Panc1 (cell line): ENCODE measurements around the gene CELF2.

Source experiments
- CTCF ChIP-seq: fragments of 450-650 bp; IDR thresholded peaks from 2 replicates; pipeline ENCODE4 v1.5.1; 2017; ENCODE audit warnings: mild to moderate bottlenecking
- POLR2AphosphoS5 ChIP-seq: IDR thresholded peaks from 2 replicates; pipeline ENCODE4 v1.6.1; 2012; ENCODE audit warnings: mild to moderate bottlenecking, low read depth, low read length, moderate library complexity
- REST ChIP-seq, 2 experiments: IDR thresholded peaks; 2 replicates each; pipeline ENCODE4 v1.6.1; 2011 to 2012; ENCODE audit warnings: low read depth in 2 of 2, control low read depth in 1 of 2, low read length in 1 of 2, mild to moderate bottlenecking in 1 of 2, moderate library complexity in 1 of 2; ENCODE audit not compliant: insufficient read depth in 1 of 2
- SIN3A ChIP-seq: IDR thresholded peaks from 2 replicates; pipeline ENCODE4 v1.6.1; 2012; ENCODE audit warnings: low read depth, mild to moderate bottlenecking, low read length, moderate library complexity, borderline replicate concordance; ENCODE audit not compliant: insufficient read depth
- TCF7L2 ChIP-seq: IDR thresholded peaks from 2 replicates; pipeline ENCODE4 v1.6.1; 2011; ENCODE audit warnings: mild to moderate bottlenecking, low read depth, low read length, inconsistent platforms

GRCh38 chr10:11150231-11150731 lies 132.6 kb downstream of the CELF2 start:
- TF ChIP-seq CTCF = no peak
- TF ChIP-seq POLR2AphosphoS5 = no peak
- no peak for TF ChIP-seq REST (IDR thresholded peaks at IDR 0.05; ENCODE audit: insufficient read depth in 1 of 2, low read depth in 2 of 2, low read length in 1 of 2)
- no peak for TF ChIP-seq TCF7L2
- TF ChIP-seq SIN3A = no peak
